CD4-positive, alpha-beta memory T cell (primary cell): ENCODE data around the gene HEPN1. TPM values are rescaled to one million over a fixed set of nuclear protein-coding genes. Genes with fewer than 3 reads are reported as not detected.

Source experiments
- CTCF ChIA-PET: fragments of 350-600 bp; sonication (Branson Sonifier 250); formaldehyde crosslinking; loops from one replicate; lab custom pipeline; 2021; ENCODE audit warnings: inconsistent platforms; ENCODE audit not compliant: partially characterized antibody; lab: Charles Lee
- POLR2A ChIA-PET: fragments of 350-600 bp; sonication (Branson Sonifier 250); formaldehyde crosslinking; loops from one replicate; lab custom pipeline; 2021; ENCODE audit not compliant: partially characterized antibody; lab: Charles Lee
- DNase-seq, 5 donors: peaks; one replicate each; pipeline versions ENCODE4 v3.0.0 to v3.0.0-alpha.2; 2020 to 2022; ENCODE audit warnings: mixed read lengths in 1 of 5
- H3K27ac ChIP-seq: one replicate; pipeline ENCODE4 v1.7.0; 2013; ENCODE audit warnings: low read depth, low read length
- H3K27me3 ChIP-seq: 2 replicates; pipeline ENCODE4 v1.7.0; 2013; ENCODE audit warnings: mild to moderate bottlenecking, low read length, moderate library complexity; ENCODE audit not compliant: insufficient read depth
- H3K36me3 ChIP-seq: 2 replicates; pipeline ENCODE4 v1.7.0; 2013; ENCODE audit warnings: mild to moderate bottlenecking, low read length, moderate library complexity; ENCODE audit not compliant: insufficient read depth
- H3K4me1 ChIP-seq: 2 replicates; pipeline ENCODE4 v1.7.0; 2013; ENCODE audit warnings: mild to moderate bottlenecking, low read length, moderate library complexity; ENCODE audit not compliant: insufficient read depth
- H3K4me3 ChIP-seq, 2 donors: one replicate each; pipeline ENCODE4 v1.7.0; 2013; ENCODE audit warnings: low read length in 2 of 2, mild to moderate bottlenecking in 1 of 2
- H3K9me3 ChIP-seq, 2 donors: one replicate each; pipeline ENCODE4 v1.7.0; 2013; ENCODE audit warnings: low read length in 2 of 2, control low read depth in 1 of 2; ENCODE audit not compliant: control insufficient read depth in 1 of 2
- H3K27ac Mint-ChIP-seq, 7 donors: one replicate each; pipeline ENCODE4 v1.8.0; 2020 to 2021; ENCODE audit warnings: mixed read lengths in 7 of 7, mild to moderate bottlenecking in 6 of 7, inconsistent platforms in 3 of 7, moderate library complexity in 3 of 7
- H3K27me3 Mint-ChIP-seq, 2 donors: one replicate each; pipeline ENCODE4 v1.8.0; 2020 to 2021; ENCODE audit warnings: mixed read lengths in 2 of 2
- H3K36me3 Mint-ChIP-seq, 2 donors: one replicate each; pipeline ENCODE4 v1.8.0; 2020 to 2021; ENCODE audit warnings: mixed read lengths in 2 of 2, inconsistent platforms in 1 of 2, mild to moderate bottlenecking in 1 of 2
- H3K4me1 Mint-ChIP-seq, 4 donors: one replicate each; pipeline ENCODE4 v1.8.0; 2020 to 2021; ENCODE audit warnings: mixed read lengths in 4 of 4, mild to moderate bottlenecking in 1 of 4
- H3K4me3 Mint-ChIP-seq, 8 donors: one replicate each; pipeline ENCODE4 v1.8.0; 2020 to 2021; ENCODE audit warnings: mixed read lengths in 8 of 8, mild to moderate bottlenecking in 7 of 8, moderate library complexity in 6 of 8, inconsistent platforms in 3 of 8
- H3K9me3 Mint-ChIP-seq, 8 donors: one replicate each; pipeline ENCODE4 v1.8.0; 2020 to 2021; ENCODE audit warnings: mixed read lengths in 8 of 8, mild to moderate bottlenecking in 5 of 8, inconsistent platforms in 3 of 8, moderate library complexity in 1 of 8
- intact Hi-C: fragments of 100-400 bp; cut with micrococcal nuclease; formaldehyde crosslinking; loops from one replicate; pipeline ENCODE4 v1.15.1; 2023
- polyA plus RNA-seq, 2 donors: library from polyadenylated mRNA; unstranded; fragments of 300-500 nt; fragmentation: Illumina TruSeq; gene quantifications; one replicate each; pipeline ENCODE4 v1.2.3, GENCODE V29; 2021
- total RNA-seq, 2 experiments: library from RNA; stranded (reverse); gene quantifications; one replicate each; pipeline ENCODE4 v1.2.3, GENCODE V29; 2021

Gene HEPN1
- total and polyA plus RNA-seq, 4 experiments from 2014 or later, result not detected

- CTCF ChIA-PET, result interaction anchor here (0.7 to 1.8 kb wide), 4 partner anchors 15 to 509 kb away, joined by 3 to 8 read pairs (median 4); partner anchors contain the start of gene CCDC15
- Histone ChIP-seq H3K36me3 (no peaks in the 10 kb centered on the region), H3K9me3 (no peaks in the 10 kb centered on the region), H3K27me3 (no peaks in the 10 kb centered on the region), H3K4me1 (peaks cover 14% of the 10 kb centered on the region), H3K27ac (no peak overlapping the region), H3K4me3 (no peak overlapping the region)
- DNase-seq, result no peak
- peaks cover 0 to 5% of the 10 kb centered on the region in 2 donors for H3K27me3 Mint-ChIP-seq
- peak overlapping the region in 6 of 8 donors; percentile 10 to 74 (median 28) for H3K4me3 Mint-ChIP-seq
- H3K36me3 Mint-ChIP-seq, result no peaks in the 10 kb centered on the region
- peak overlapping the region in 1 of 7 donors; percentile 36 for H3K27ac Mint-ChIP-seq
- POLR2A ChIA-PET, result interaction anchor here (1.0 to 3.5 kb wide), 4 partner anchors 31 to 192 kb away, joined by 4 to 17 read pairs (median 9); partner anchors contain the start of genes CCDC15 and TMEM218
- H3K4me1 Mint-ChIP-seq, result peaks cover 15 to 28% (median 22%) of the 10 kb centered on the region in 4 donors
- intact Hi-C loops, result loop anchor here (2.0 kb wide), 2 partner anchors 31 to 43 kb away; no protein-coding TSS in a partner anchor
- H3K9me3 Mint-ChIP-seq, result no peaks in the 10 kb centered on the region
Observed at GRCh38 chr11:124919898-124920297, 848 bp downstream of the HEPN1 start.

GRCh38 chr11:124920356-124920755, 1.3 kb downstream of the HEPN1 start:
- ChIA-PET POLR2A (interaction anchor here (1.0 to 3.5 kb wide), 5 partner anchors 30 to 191 kb away, joined by 4 to 17 read pairs (median 10); partner anchors contain the start of genes CCDC15 and TMEM218), CTCF (interaction anchor here (0.7 to 1.8 kb wide), 4 partner anchors 14 to 509 kb away, joined by 3 to 8 read pairs (median 4); partner anchors contain the start of gene CCDC15)
- DNase-seq, result no peak
- Histone ChIP-seq H3K4me3 (peak overlapping the region in 1 of 2 donors; percentile 62), H3K27me3 (no peaks in the 10 kb centered on the region), H3K4me1 (peaks cover 14% of the 10 kb centered on the region), H3K9me3 (no peaks in the 10 kb centered on the region), H3K36me3 (no peaks in the 10 kb centered on the region), H3K27ac (no peak overlapping the region)
- H3K4me3 Mint-ChIP-seq, result peak overlapping the region in 7 of 8 donors; percentile 74 to 88 (median 79)
- no peaks in the 10 kb centered on the region for H3K36me3 Mint-ChIP-seq
- intact Hi-C loops, result loop anchor here (2.0 kb wide), 2 partner anchors 30 to 44 kb away; no protein-coding TSS in a partner anchor
- no peaks in the 10 kb centered on the region for H3K9me3 Mint-ChIP-seq
- peaks cover 15 to 28% (median 23%) of the 10 kb centered on the region in 4 donors for H3K4me1 Mint-ChIP-seq
- H3K27me3 Mint-ChIP-seq, result peaks cover 0 to 5% of the 10 kb centered on the region in 2 donors
- peak overlapping the region in 1 of 7 donors; percentile 47 for H3K27ac Mint-ChIP-seq

GRCh38 chr11:124920870-124921609, 2.0 kb downstream of the HEPN1 start:
- Mint-ChIP-seq H3K4me1 (peaks cover 15 to 28% (median 23%) of the 10 kb centered on the region in 4 donors), H3K4me3 (peak overlapping the region; percentile 74 to 88 (median 80)), H3K27ac (peak overlapping the region in 4 of 7 donors; percentile 47 to 65 (median 53)), H3K36me3 (no peaks in the 10 kb centered on the region), H3K9me3 (no peaks in the 10 kb centered on the region), H3K27me3 (peaks cover 0 to 3% of the 10 kb centered on the region in 2 donors)
- ChIA-PET POLR2A (interaction anchor here (1.0 to 3.5 kb wide), 5 partner anchors 30 to 191 kb away, joined by 4 to 17 read pairs (median 10); partner anchors contain the start of genes CCDC15 and TMEM218), CTCF (interaction anchor here (1.1 to 1.8 kb wide), 4 partner anchors 13 to 508 kb away, joined by 3 to 8 read pairs (median 4); partner anchors contain the start of gene CCDC15)
- H3K9me3 ChIP-seq, result no peaks in the 10 kb centered on the region
- H3K27me3 ChIP-seq, result no peaks in the 10 kb centered on the region
- intact Hi-C loops, result loop anchor here (2.0 kb wide), 2 partner anchors 30 to 44 kb away; no protein-coding TSS in a partner anchor
- peaks cover 14% of the 10 kb centered on the region for H3K4me1 ChIP-seq
- H3K27ac ChIP-seq, result no peak overlapping the region
- peak; percentile 68 to 78 (median 71) for DNase-seq
- peak overlapping the region in 1 of 2 donors; percentile 62 for H3K4me3 ChIP-seq
- H3K36me3 ChIP-seq, result no peaks in the 10 kb centered on the region

GRCh38 chr11:124922831-124923230, 3.8 kb downstream of the HEPN1 start:
- Mint-ChIP-seq H3K27me3 (peaks cover 0 to 3% of the 10 kb centered on the region in 2 donors), H3K9me3 (no peaks in the 10 kb centered on the region), H3K4me1 (peaks cover 15 to 28% (median 23%) of the 10 kb centered on the region in 4 donors), H3K4me3 (peak overlapping the region in 4 of 8 donors; percentile 2 to 69 (median 52)), H3K36me3 (no peaks in the 10 kb centered on the region), H3K27ac (peak overlapping the region in 2 of 7 donors; percentile 9 to 60)
- H3K27ac ChIP-seq, result no peak overlapping the region
- H3K4me1 ChIP-seq, result peaks cover 14% of the 10 kb centered on the region
- no peak for DNase-seq
- intact Hi-C loops, result no loop called here
- ChIA-PET POLR2A (interaction anchor here (2.2 kb wide), 1 partner anchor 31 kb away, joined by 5 read pairs; the partner anchor contains the start of gene CCDC15), CTCF (interaction anchor here (1.3 to 1.5 kb wide), 2 partner anchors 19 to 47 kb away, joined by 3 to 4 read pairs; no protein-coding TSS in a partner anchor)
- no peaks in the 10 kb centered on the region for H3K27me3 ChIP-seq
- no peaks in the 10 kb centered on the region for H3K36me3 ChIP-seq
- H3K4me3 ChIP-seq, result no peak overlapping the region
- no peaks in the 10 kb centered on the region for H3K9me3 ChIP-seq

- peaks cover 14% of the 10 kb centered on the region for H3K4me1 ChIP-seq
- no peaks in the 10 kb centered on the region for H3K9me3 ChIP-seq
- Mint-ChIP-seq H3K4me1 (peaks cover 15 to 28% (median 23%) of the 10 kb centered on the region in 4 donors), H3K27me3 (peaks cover 0 to 3% of the 10 kb centered on the region in 2 donors), H3K9me3 (no peaks in the 10 kb centered on the region), H3K4me3 (peak overlapping the region in 4 of 8 donors; percentile 2 to 69 (median 52)), H3K36me3 (no peaks in the 10 kb centered on the region), H3K27ac (peak overlapping the region in 1 of 7 donors; percentile 9)
- ChIA-PET POLR2A (interaction anchor here (2.2 kb wide), 1 partner anchor 30 kb away, joined by 5 read pairs; the partner anchor contains the start of gene CCDC15), CTCF (interaction anchor here (1.3 to 1.5 kb wide), 2 partner anchors 19 to 47 kb away, joined by 3 to 4 read pairs; no protein-coding TSS in a partner anchor)
- DNase-seq, result peak in 2 of 5 donors; percentile 13 to 14
- no peaks in the 10 kb centered on the region for H3K36me3 ChIP-seq
- H3K27ac ChIP-seq, result no peak overlapping the region
- intact Hi-C loops, result no loop called here
- no peak overlapping the region for H3K4me3 ChIP-seq
- H3K27me3 ChIP-seq, result no peaks in the 10 kb centered on the region
Observed at GRCh38 chr11:124923296-124923695, 4.2 kb downstream of the HEPN1 start.

- no peak for DNase-seq
- H3K27me3 ChIP-seq, result no peaks in the 10 kb centered on the region
- H3K36me3 ChIP-seq, result no peaks in the 10 kb centered on the region
- peak overlapping the region in 1 of 7 donors; percentile 38 for H3K27ac Mint-ChIP-seq
- no peaks in the 10 kb centered on the region for H3K27me3 Mint-ChIP-seq
- ChIA-PET POLR2A (no interaction called here), CTCF (interaction anchor here (1.3 kb wide), 1 partner anchor 9 kb away, joined by 3 read pairs; no protein-coding TSS in a partner anchor)
- no peaks in the 10 kb centered on the region for H3K9me3 Mint-ChIP-seq
- H3K4me1 ChIP-seq, result no peaks in the 10 kb centered on the region
- no peak overlapping the region for H3K27ac ChIP-seq
- peaks cover under 1 to 12% (median 5%) of the 10 kb centered on the region in 4 donors for H3K4me1 Mint-ChIP-seq
- H3K36me3 Mint-ChIP-seq, result no peaks in the 10 kb centered on the region
- no peaks in the 10 kb centered on the region for H3K9me3 ChIP-seq
- H3K4me3 Mint-ChIP-seq, result no peak overlapping the region
- H3K4me3 ChIP-seq, result no peak overlapping the region
- intact Hi-C loops, result no loop called here
Observed at GRCh38 chr11:124928942-124929665, 10.1 kb downstream of the HEPN1 start.
